Nephron progenitor cell (in vitro differentiated cells): ENCODE results near the gene ITM2B.

Experiments used
- DNase-seq: peaks from one replicate; pipeline ENCODE4 v3.0.0; 2021
- H3K27ac Mint-ChIP-seq: 2 replicates; pipeline ENCODE4 v1.8.0; 2021; ENCODE audit warnings: mild to moderate bottlenecking, moderate library complexity, mixed read lengths
- H3K27me3 Mint-ChIP-seq: 2 replicates; pipeline ENCODE4 v1.8.0; 2021; ENCODE audit warnings: mild to moderate bottlenecking, low read depth, mixed read lengths; ENCODE audit not compliant: poor library complexity
- H3K36me3 Mint-ChIP-seq: 2 replicates; pipeline ENCODE4 v1.8.0; 2021; ENCODE audit warnings: low read depth, mixed read lengths
- H3K4me1 Mint-ChIP-seq: 2 replicates; pipeline ENCODE4 v1.8.0; 2021; ENCODE audit warnings: mixed read lengths
- H3K4me3 Mint-ChIP-seq: 2 replicates; pipeline ENCODE4 v1.8.0; 2021; ENCODE audit warnings: mild to moderate bottlenecking, moderate library complexity, mixed read lengths
- H3K9me3 Mint-ChIP-seq: 2 replicates; pipeline ENCODE4 v1.8.0; 2021; ENCODE audit warnings: mild to moderate bottlenecking, moderate library complexity, mixed read lengths
- TF ChIP-seq, protein P1 (sequence below): fragments of 200-600 bp; sonication (generic); IDR thresholded peaks from 2 replicates; pipeline ENCODE4 v1.5.0; 2021; ENCODE audit warnings: antibody characterized with exemption

ITM2B gene

DNA sequence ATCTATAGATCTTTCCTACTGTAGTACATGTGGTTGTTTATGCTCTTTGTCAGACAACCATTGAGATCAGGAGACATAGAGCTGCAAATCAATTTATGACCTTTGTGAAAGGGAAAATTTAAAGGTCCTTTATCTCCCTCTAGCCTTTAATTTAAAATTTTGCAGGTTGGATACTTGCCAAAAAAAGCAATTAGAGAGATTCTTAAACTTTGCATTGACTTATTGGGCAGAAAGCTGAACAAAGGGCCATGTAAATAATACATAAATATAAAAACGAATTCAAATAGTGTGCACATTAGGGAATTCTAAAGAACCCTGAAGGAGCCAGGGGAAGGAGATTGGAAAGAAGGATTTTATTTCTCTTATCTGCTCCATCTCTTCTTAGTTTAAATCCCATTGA lies 48.5 kb downstream of the ITM2B start:
- no peak for DNase-seq
- TF ChIP-seq, protein P1, sequence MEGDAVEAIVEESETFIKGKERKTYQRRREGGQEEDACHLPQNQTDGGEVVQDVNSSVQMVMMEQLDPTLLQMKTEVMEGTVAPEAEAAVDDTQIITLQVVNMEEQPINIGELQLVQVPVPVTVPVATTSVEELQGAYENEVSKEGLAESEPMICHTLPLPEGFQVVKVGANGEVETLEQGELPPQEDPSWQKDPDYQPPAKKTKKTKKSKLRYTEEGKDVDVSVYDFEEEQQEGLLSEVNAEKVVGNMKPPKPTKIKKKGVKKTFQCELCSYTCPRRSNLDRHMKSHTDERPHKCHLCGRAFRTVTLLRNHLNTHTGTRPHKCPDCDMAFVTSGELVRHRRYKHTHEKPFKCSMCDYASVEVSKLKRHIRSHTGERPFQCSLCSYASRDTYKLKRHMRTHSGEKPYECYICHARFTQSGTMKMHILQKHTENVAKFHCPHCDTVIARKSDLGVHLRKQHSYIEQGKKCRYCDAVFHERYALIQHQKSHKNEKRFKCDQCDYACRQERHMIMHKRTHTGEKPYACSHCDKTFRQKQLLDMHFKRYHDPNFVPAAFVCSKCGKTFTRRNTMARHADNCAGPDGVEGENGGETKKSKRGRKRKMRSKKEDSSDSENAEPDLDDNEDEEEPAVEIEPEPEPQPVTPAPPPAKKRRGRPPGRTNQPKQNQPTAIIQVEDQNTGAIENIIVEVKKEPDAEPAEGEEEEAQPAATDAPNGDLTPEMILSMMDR, result no peak
- Mint-ChIP-seq H3K4me1 (peaks cover 5% of the 10 kb centered on the region), H3K9me3 (no peaks in the 10 kb centered on the region), H3K27me3 (peaks cover 4% of the 10 kb centered on the region), H3K27ac (no peak overlapping the region), H3K4me3 (no peak overlapping the region), H3K36me3 (no peaks in the 10 kb centered on the region)

DNA sequence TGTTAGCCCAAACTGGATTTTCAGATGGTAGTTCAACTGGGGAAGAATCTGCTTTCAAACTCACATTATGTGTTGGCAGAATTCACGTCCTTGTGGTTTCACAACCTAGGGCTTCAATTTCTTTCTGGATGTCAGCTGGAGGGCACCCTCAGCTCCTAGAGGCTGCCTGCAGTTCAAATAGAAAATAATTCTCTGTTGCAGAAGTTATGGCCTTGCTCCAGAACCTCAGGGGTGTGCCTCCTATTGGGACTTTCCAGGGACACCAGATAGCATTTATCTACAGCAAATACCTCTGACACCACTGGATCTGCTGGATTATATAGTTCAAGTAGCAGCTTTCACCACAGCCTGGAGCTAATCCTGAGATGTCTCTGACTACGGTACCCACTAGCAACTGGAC lies 58.7 kb downstream of the ITM2B start:
- no peak for DNase-seq
- Mint-ChIP-seq H3K4me1 (no peaks in the 10 kb centered on the region), H3K9me3 (no peaks in the 10 kb centered on the region), H3K36me3 (no peaks in the 10 kb centered on the region), H3K27me3 (peaks cover 7% of the 10 kb centered on the region), H3K4me3 (no peak overlapping the region), H3K27ac (no peak overlapping the region)
- TF ChIP-seq, protein P1, result no peak

DNA sequence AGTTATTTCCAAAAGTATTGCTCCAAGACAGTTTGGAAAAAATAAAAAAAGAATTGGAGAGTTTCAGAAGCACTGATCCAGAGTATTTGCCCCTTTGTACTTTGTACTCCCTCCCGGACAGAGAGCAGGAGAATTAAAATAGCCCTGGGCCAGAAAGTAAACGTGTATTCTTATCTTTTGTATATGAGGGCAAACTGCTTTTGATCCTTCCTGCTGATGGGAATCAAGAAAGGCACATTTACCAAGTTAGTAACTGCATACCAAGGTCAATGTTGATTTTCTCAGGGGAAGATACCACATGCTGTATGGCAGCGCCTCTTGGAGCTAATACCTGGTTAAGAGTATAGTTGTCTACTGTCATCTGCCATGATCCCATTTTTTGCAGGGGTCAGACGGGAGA lies 59.6 kb downstream of the ITM2B start:
- H3K4me1 Mint-ChIP-seq, result no peaks in the 10 kb centered on the region
- H3K27ac Mint-ChIP-seq, result no peak overlapping the region
- TF ChIP-seq, protein P1, result no peak
- H3K9me3 Mint-ChIP-seq, result no peaks in the 10 kb centered on the region
- H3K27me3 Mint-ChIP-seq, result peaks cover 7% of the 10 kb centered on the region
- no peak overlapping the region for H3K4me3 Mint-ChIP-seq
- no peaks in the 10 kb centered on the region for H3K36me3 Mint-ChIP-seq
- DNase-seq, result no peak

DNA sequence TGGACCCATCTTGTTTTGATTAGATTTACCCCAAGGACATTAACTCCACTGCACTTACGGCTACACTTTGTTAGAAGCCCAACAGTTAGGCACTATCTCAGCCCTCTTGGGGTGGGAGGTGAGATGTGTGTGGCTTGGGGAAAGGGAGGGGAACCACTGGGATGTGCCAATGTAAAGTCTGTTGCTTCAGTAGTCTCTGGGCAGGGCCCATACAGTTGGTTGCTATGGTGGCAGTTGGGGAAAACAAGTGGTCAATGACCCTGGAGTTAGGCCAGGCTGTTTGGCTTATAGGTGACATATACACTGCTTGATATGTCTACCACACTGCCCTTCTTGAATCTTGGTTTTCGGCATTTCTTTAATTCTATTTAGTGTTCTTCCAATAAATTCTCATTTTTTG lies 61.6 kb downstream of the ITM2B start:
- no peaks in the 10 kb centered on the region for H3K9me3 Mint-ChIP-seq
- TF ChIP-seq, protein P1, result no peak
- DNase-seq, result no peak
- no peaks in the 10 kb centered on the region for H3K36me3 Mint-ChIP-seq
- H3K27ac Mint-ChIP-seq, result no peak overlapping the region
- peaks cover 4% of the 10 kb centered on the region for H3K27me3 Mint-ChIP-seq
- no peaks in the 10 kb centered on the region for H3K4me1 Mint-ChIP-seq
- no peak overlapping the region for H3K4me3 Mint-ChIP-seq

DNA sequence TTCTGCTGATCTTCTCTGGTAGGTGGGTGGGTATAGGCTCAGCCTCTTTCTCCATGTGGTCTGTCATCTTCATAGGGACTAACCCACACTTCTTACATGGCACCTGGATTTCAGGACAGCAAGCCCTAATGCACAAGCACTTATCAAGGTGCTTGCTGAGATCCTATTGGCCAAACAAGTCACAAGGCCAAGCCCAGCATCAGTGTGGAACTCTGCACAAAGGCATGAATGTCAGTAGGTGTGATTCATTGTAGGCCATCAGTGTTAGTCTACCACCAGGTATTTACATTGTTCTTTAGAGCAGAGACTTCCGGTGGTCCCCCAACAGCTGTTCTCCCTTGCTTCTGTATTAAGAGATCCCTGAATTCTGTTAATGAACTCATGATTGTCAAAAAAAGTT lies 62.3 kb downstream of the ITM2B start:
- H3K36me3 Mint-ChIP-seq, result no peaks in the 10 kb centered on the region
- H3K9me3 Mint-ChIP-seq, result no peaks in the 10 kb centered on the region
- TF ChIP-seq, protein P1, result no peak
- no peak overlapping the region for H3K4me3 Mint-ChIP-seq
- no peak overlapping the region for H3K27ac Mint-ChIP-seq
- H3K27me3 Mint-ChIP-seq, result peaks cover 4% of the 10 kb centered on the region
- no peaks in the 10 kb centered on the region for H3K4me1 Mint-ChIP-seq
- no peak for DNase-seq

GRCh38 chr13:48296528-48296927 lies 63.5 kb downstream of the ITM2B start:
- DNase-seq, result no peak
- TF ChIP-seq, protein P1, result no peak
- Mint-ChIP-seq H3K27me3 (peaks cover 7% of the 10 kb centered on the region), H3K36me3 (peaks cover 4% of the 10 kb centered on the region), H3K27ac (no peak overlapping the region), H3K4me1 (no peaks in the 10 kb centered on the region), H3K4me3 (no peak overlapping the region), H3K9me3 (no peaks in the 10 kb centered on the region)
